Activated CD8-positive, alpha-beta memory T cell treated with anti-CD3 and anti-CD28 coated beads, Interleukin-2, amount 10 ng/mL, durations not matched to agents 7 days and 5 days (primary cell): ENCODE measurements around the gene TEKT1. TPM values are rescaled to one million over a fixed set of nuclear protein-coding genes. Genes with fewer than 3 reads are reported as not detected.
A peak's percentile ranks its signal among the peaks of the same experiment; 100 is the strongest.
"Not testable (repeated sequence)": the region's sequence is repeated elsewhere in the genome, so short reads cannot be mapped to it uniquely, and the experiment has no call there.

Experiments
- ATAC-seq: fragments of 150-1000 bp; cut with Tn5 transposase; one replicate; pipeline ENCODE4 v1.10.0; 2021; ENCODE audit warnings: moderate library complexity
- CTCF ChIA-PET: fragments of 350-600 bp; sonication (Branson Sonifier 250); formaldehyde crosslinking; loops from one replicate; lab custom pipeline; 2021; ENCODE audit warnings: antibody characterized with exemption; lab: Charles Lee
- DNase-seq: peaks from one replicate; pipeline ENCODE4 v3.0.0-alpha.2; 2020
- H3K27ac Mint-ChIP-seq: one replicate; pipeline ENCODE4 v1.8.0; 2021; ENCODE audit warnings: mild to moderate bottlenecking, mixed read lengths
- H3K27me3 Mint-ChIP-seq: one replicate; pipeline ENCODE4 v1.8.0; 2021; ENCODE audit warnings: mixed read lengths
- H3K36me3 Mint-ChIP-seq: one replicate; pipeline ENCODE4 v1.8.0; 2021; ENCODE audit warnings: mild to moderate bottlenecking, mixed read lengths
- H3K4me1 Mint-ChIP-seq: one replicate; pipeline ENCODE4 v1.8.0; 2021; ENCODE audit warnings: mixed read lengths
- H3K4me3 Mint-ChIP-seq: one replicate; pipeline ENCODE4 v1.8.0; 2021; ENCODE audit warnings: mild to moderate bottlenecking, moderate library complexity, mixed read lengths
- H3K9me3 Mint-ChIP-seq: one replicate; pipeline ENCODE4 v1.8.0; 2022; ENCODE audit warnings: low read depth, mixed read lengths
- total RNA-seq, 2 experiments: library from RNA; stranded (reverse); gene quantifications; one replicate each; pipeline ENCODE4 v1.2.3, GENCODE V29; 2021

TEKT1 gene
- total RNA-seq, 2 experiments from 2014 or later, result not detected

- peaks cover 57% of the 10 kb centered on the region for H3K27me3 Mint-ChIP-seq
- peaks cover 16% of the 10 kb centered on the region for H3K4me1 Mint-ChIP-seq
- H3K9me3 Mint-ChIP-seq, H3K36me3 Mint-ChIP-seq, DNase-seq, H3K4me3 Mint-ChIP-seq, CTCF ChIA-PET, ATAC-seq, H3K27ac Mint-ChIP-seq: not testable (repeated sequence)
These were observed 17.1 kb upstream of the TEKT1 start for GRCh38 chr17:6848545-6849179.

GRCh38 chr17:6846138-6846537 lies 14.6 kb upstream of the TEKT1 start:
- peaks cover 15% of the 10 kb centered on the region for H3K4me1 Mint-ChIP-seq
- CTCF ChIA-PET, ATAC-seq, DNase-seq, H3K36me3 Mint-ChIP-seq, H3K4me3 Mint-ChIP-seq, H3K27ac Mint-ChIP-seq, H3K9me3 Mint-ChIP-seq: not testable (repeated sequence)
- peaks cover 68% of the 10 kb centered on the region for H3K27me3 Mint-ChIP-seq

GRCh38 chr17:6844406-6844805 lies 12.9 kb upstream of the TEKT1 start:
- H3K4me1 Mint-ChIP-seq, result peaks cover 15% of the 10 kb centered on the region
- CTCF ChIA-PET, result interaction anchor here (1.4 to 3.3 kb wide), 12 partner anchors 9 to 371 kb away, joined by 3 to 29 read pairs (median 8); partner anchors contain the start of gene TEKT1
- not testable (repeated sequence) for H3K36me3 Mint-ChIP-seq, H3K9me3 Mint-ChIP-seq, DNase-seq, H3K4me3 Mint-ChIP-seq, ATAC-seq, H3K27ac Mint-ChIP-seq
- H3K27me3 Mint-ChIP-seq, result peaks cover 74% of the 10 kb centered on the region

GRCh38 chr17:6843241-6843880 lies 11.8 kb upstream of the TEKT1 start:
- CTCF ChIA-PET, result interaction anchor here (0.7 to 3.3 kb wide), 23 partner anchors 9 to 370 kb away, joined by 3 to 29 read pairs (median 4); partner anchors contain the start of gene TEKT1
- no peaks in the 10 kb centered on the region for H3K36me3 Mint-ChIP-seq
- no peaks in the 10 kb centered on the region for H3K9me3 Mint-ChIP-seq
- peaks cover 78% of the 10 kb centered on the region for H3K27me3 Mint-ChIP-seq
- H3K4me1 Mint-ChIP-seq, result peaks cover 13% of the 10 kb centered on the region
- no peak overlapping the region for H3K27ac Mint-ChIP-seq
- no peak overlapping the region for H3K4me3 Mint-ChIP-seq
- ATAC-seq, result peak; percentile 58
- no peak for DNase-seq

- not testable (repeated sequence) for H3K36me3 Mint-ChIP-seq, H3K4me1 Mint-ChIP-seq, ATAC-seq, DNase-seq, H3K4me3 Mint-ChIP-seq, H3K9me3 Mint-ChIP-seq, H3K27ac Mint-ChIP-seq
- H3K27me3 Mint-ChIP-seq, result peaks cover 81% of the 10 kb centered on the region
- CTCF ChIA-PET, result interaction anchor here (1.2 to 3.3 kb wide), 6 partner anchors 10 to 162 kb away, joined by 3 to 29 read pairs (median 11); partner anchors contain the start of gene TEKT1
These were observed 10.2 kb upstream of the TEKT1 start for GRCh38 chr17:6841769-6842168.

GRCh38 chr17:6830383-6830986 lies 1.0 kb downstream of the TEKT1 start:
- no peaks in the 10 kb centered on the region for H3K36me3 Mint-ChIP-seq
- H3K27me3 Mint-ChIP-seq, result peaks cover 66% of the 10 kb centered on the region
- H3K27ac Mint-ChIP-seq, result no peak overlapping the region
- H3K4me1 Mint-ChIP-seq, result peaks cover 5% of the 10 kb centered on the region
- H3K4me3 Mint-ChIP-seq, result no peak overlapping the region
- DNase-seq (no peak), ATAC-seq (no peak)
- no peaks in the 10 kb centered on the region for H3K9me3 Mint-ChIP-seq
- CTCF ChIA-PET, result interaction anchor here (1.2 to 3.4 kb wide), 3 partner anchors 7 to 13 kb away, joined by 3 to 18 read pairs (median 3); no protein-coding TSS in a partner anchor

- H3K9me3 Mint-ChIP-seq, result no peaks in the 10 kb centered on the region
- H3K4me3 Mint-ChIP-seq, result no peak overlapping the region
- ATAC-seq, result no peak
- H3K4me1 Mint-ChIP-seq, result peaks cover 4% of the 10 kb centered on the region
- no peak for DNase-seq
- H3K36me3 Mint-ChIP-seq, result no peaks in the 10 kb centered on the region
- CTCF ChIA-PET, result interaction anchor here (1.1 kb wide), 1 partner anchor 8 kb away, joined by 3 read pairs; the partner anchor contains the start of gene TEKT1
- H3K27me3 Mint-ChIP-seq, result peaks cover 53% of the 10 kb centered on the region
- no peak overlapping the region for H3K27ac Mint-ChIP-seq
These were observed 8.5 kb downstream of the TEKT1 start for GRCh38 chr17:6823011-6823442.

- CTCF ChIA-PET, result no interaction called here
- H3K36me3 Mint-ChIP-seq, result no peaks in the 10 kb centered on the region
- ATAC-seq (no peak), DNase-seq (no peak)
- peaks cover 35% of the 10 kb centered on the region for H3K27me3 Mint-ChIP-seq
- H3K9me3 Mint-ChIP-seq, result no peaks in the 10 kb centered on the region
- no peak overlapping the region for H3K27ac Mint-ChIP-seq
- H3K4me1 Mint-ChIP-seq, result peaks cover 4% of the 10 kb centered on the region
- no peak overlapping the region for H3K4me3 Mint-ChIP-seq
These were observed 12.6 kb downstream of the TEKT1 start for GRCh38 chr17:6818938-6819337.

- H3K4me3 Mint-ChIP-seq, H3K4me1 Mint-ChIP-seq, DNase-seq, H3K27ac Mint-ChIP-seq, H3K9me3 Mint-ChIP-seq, CTCF ChIA-PET, H3K36me3 Mint-ChIP-seq, ATAC-seq: not testable (repeated sequence)
- peaks cover 20% of the 10 kb centered on the region for H3K27me3 Mint-ChIP-seq
These were observed 15.2 kb downstream of the TEKT1 start for GRCh38 chr17:6816368-6816767.

GRCh38 chr17:6815775-6816174 lies 15.8 kb downstream of the TEKT1 start:
- no peak overlapping the region for H3K27ac Mint-ChIP-seq
- CTCF ChIA-PET, result no interaction called here
- H3K4me3 Mint-ChIP-seq, result no peak overlapping the region
- ATAC-seq, result no peak
- DNase-seq, result no peak
- no peaks in the 10 kb centered on the region for H3K36me3 Mint-ChIP-seq
- H3K27me3 Mint-ChIP-seq, result peaks cover 15% of the 10 kb centered on the region
- no peaks in the 10 kb centered on the region for H3K4me1 Mint-ChIP-seq
- no peaks in the 10 kb centered on the region for H3K9me3 Mint-ChIP-seq

- H3K27ac Mint-ChIP-seq, result no peak overlapping the region
- H3K9me3 Mint-ChIP-seq, result no peaks in the 10 kb centered on the region
- peaks cover 21% of the 10 kb centered on the region for H3K27me3 Mint-ChIP-seq
- no peaks in the 10 kb centered on the region for H3K4me1 Mint-ChIP-seq
- H3K4me3 Mint-ChIP-seq, result no peak overlapping the region
- DNase-seq, result no peak
- CTCF ChIA-PET, result interaction anchor here (1.3 kb wide), 1 partner anchor 31 kb away, joined by 4 read pairs; no protein-coding TSS in a partner anchor
- no peak for ATAC-seq
- H3K36me3 Mint-ChIP-seq, result no peaks in the 10 kb centered on the region
These were observed 19.2 kb downstream of the TEKT1 start for GRCh38 chr17:6812295-6812694.

- ATAC-seq, result no peak
- H3K4me1 Mint-ChIP-seq, result no peaks in the 10 kb centered on the region
- no peak overlapping the region for H3K27ac Mint-ChIP-seq
- CTCF ChIA-PET, result no interaction called here
- DNase-seq, result no peak
- H3K27me3 Mint-ChIP-seq, result peaks cover 22% of the 10 kb centered on the region
- no peaks in the 10 kb centered on the region for H3K9me3 Mint-ChIP-seq
- H3K36me3 Mint-ChIP-seq, result no peaks in the 10 kb centered on the region
- no peak overlapping the region for H3K4me3 Mint-ChIP-seq
These were observed 20.0 kb downstream of the TEKT1 start for GRCh38 chr17:6811510-6811909.

- H3K27me3 Mint-ChIP-seq, result peaks cover 42% of the 10 kb centered on the region
- DNase-seq (peak; percentile 44), ATAC-seq (no peak)
- CTCF ChIA-PET, result interaction anchor here (0.9 to 2.0 kb wide), 6 partner anchors 26 to 327 kb away, joined by 3 to 6 read pairs (median 4); no protein-coding TSS in a partner anchor
- H3K27ac Mint-ChIP-seq, result no peak overlapping the region
- no peak overlapping the region for H3K4me3 Mint-ChIP-seq
- H3K4me1 Mint-ChIP-seq, result peaks cover 2% of the 10 kb centered on the region
- no peaks in the 10 kb centered on the region for H3K36me3 Mint-ChIP-seq
- H3K9me3 Mint-ChIP-seq, result no peaks in the 10 kb centered on the region
These were observed 31.0 kb downstream of the TEKT1 start for GRCh38 chr17:6800422-6801027.
